H1 (cell line): ENCODE data around the gene UNC5B. TPM values are rescaled to one million over a fixed set of nuclear protein-coding genes. Genes with fewer than 3 reads are reported as not detected.
A peak's percentile ranks its signal among the peaks of the same experiment; 100 is the strongest.

ENCODE experiments used
- CTCF ChIA-PET: fragments of 300-600 bp; sonication (Branson Sonifier 250); formaldehyde crosslinking; loops from one replicate; lab custom pipeline; 2021; ENCODE audit not compliant: partially characterized antibody; lab: Charles Lee
- POLR2A ChIA-PET: fragments of 300-600 bp; sonication (Branson Sonifier 250); formaldehyde crosslinking; loops from one replicate; lab custom pipeline; 2021; ENCODE audit warnings: inconsistent platforms; ENCODE audit not compliant: partially characterized antibody; lab: Charles Lee
- DNase-seq, 2 experiments: peaks; one replicate each; pipeline versions ENCODE4 v3.0.0 to v3.0.0-alpha.2; 2010 to 2022; ENCODE audit warnings: low spot score in 2 of 2, low read depth in 1 of 2, mixed read lengths in 1 of 2
- FAIRE-seq: peaks from 2 replicates; lab custom pipeline; 2011; peaks lifted over from hg19 to GRCh38; lab: Jason Lieb, UNC
- H2AFZ ChIP-seq: 2 replicates; pipeline ENCODE4 v1.8.1; 2012; ENCODE audit warnings: low read length, inconsistent platforms
- H2AK5ac ChIP-seq: 2 replicates; pipeline ENCODE4 v1.6.1; 2013; ENCODE audit warnings: low read depth, low read length
- H2BK120ac ChIP-seq: replicated peaks from 2 replicates; pipeline ENCODE3; 2013; ENCODE audit warnings: low read depth, low read length, inconsistent platforms
- H2BK12ac ChIP-seq: 2 replicates; pipeline ENCODE4 v1.6.1; 2013; ENCODE audit warnings: low read depth, low read length
- H2BK15ac ChIP-seq: 2 replicates; pipeline ENCODE4 v1.6.1; 2013; ENCODE audit warnings: low read length
- H2BK20ac ChIP-seq: 2 replicates; pipeline ENCODE4 v1.6.1; 2013; ENCODE audit warnings: low read length
- H2BK5ac ChIP-seq: 2 replicates; pipeline ENCODE4 v1.6.1; 2013; ENCODE audit warnings: low read depth, low read length
- H3K14ac ChIP-seq: 2 replicates; pipeline ENCODE4 v1.6.1; 2013; ENCODE audit warnings: inconsistent platforms; ENCODE audit not compliant: insufficient read length
- H3K18ac ChIP-seq: 2 replicates; pipeline ENCODE4 v1.6.1; 2013; ENCODE audit warnings: low read length; ENCODE audit errors: extremely low read depth
- H3K23ac ChIP-seq: 2 replicates; pipeline ENCODE4 v1.6.1; 2013; ENCODE audit warnings: inconsistent platforms; ENCODE audit not compliant: insufficient read length
- H3K23me2 ChIP-seq: 2 replicates; pipeline ENCODE4 v1.6.1; 2013; ENCODE audit warnings: low read depth, low read length
- H3K27ac ChIP-seq: 2 replicates; pipeline ENCODE4 v1.6.1; 2011; ENCODE audit warnings: low read depth, low read length, inconsistent platforms
- H3K27me3 ChIP-seq, 4 experiments: replicated peaks in 1 of 4; 1 replicate in 1 of 4; 2 replicates in 3 of 4; pipeline versions ENCODE4 v1.6.1 to v1.8.1; 2011 to 2013; ENCODE audit warnings: low read length in 3 of 4, mild to moderate bottlenecking in 3 of 4, inconsistent platforms in 2 of 4, mixed read lengths in 2 of 4, moderate library complexity in 1 of 4; ENCODE audit not compliant: control insufficient read depth in 3 of 4, insufficient read depth in 3 of 4; ENCODE audit errors: extremely low read depth in 1 of 4
- H3K36me3 ChIP-seq, 4 experiments: 2 replicates each; pipeline versions ENCODE4 v1.6.1 to v1.8.1; 2011 to 2013; ENCODE audit warnings: mild to moderate bottlenecking in 4 of 4, low read length in 3 of 4, moderate library complexity in 2 of 4, control low read depth in 1 of 4, inconsistent platforms in 1 of 4; ENCODE audit not compliant: insufficient read depth in 4 of 4, control insufficient read depth in 2 of 4
- H3K4ac ChIP-seq: replicated peaks from 2 replicates; pipeline ENCODE3; 2013; ENCODE audit warnings: low read length, low read depth, mixed read lengths, inconsistent platforms; ENCODE audit not compliant: insufficient read length
- H3K4me1 ChIP-seq, 4 experiments: replicated peaks in 1 of 4; 1 replicate in 1 of 4; 2 replicates in 3 of 4; pipeline versions ENCODE4 v1.6.1 to v1.8.1; 2011 to 2013; ENCODE audit warnings: low read length in 3 of 4, inconsistent platforms in 2 of 4, mixed read lengths in 1 of 4; ENCODE audit not compliant: insufficient read depth in 4 of 4, control insufficient read depth in 3 of 4
- H3K4me2 ChIP-seq, 2 experiments: 2 replicates each; pipeline versions ENCODE4 v1.6.1 to v1.8.1; 2011 to 2013; ENCODE audit warnings: low read depth in 2 of 2, low read length in 2 of 2, control low read depth in 1 of 2, inconsistent platforms in 1 of 2, mild to moderate bottlenecking in 1 of 2; ENCODE audit not compliant: insufficient read depth in 1 of 2
- H3K4me3 ChIP-seq, 4 experiments: fragments of 200-600, 300-600 bp in 1 of 4; sonication (generic), shearing (Covaris generic), sonication (Bioruptor Twin) in 1 of 4; 2 replicates each; pipeline versions ENCODE4 v1.5.1 to v1.8.1; 2011 to 2016; ENCODE audit warnings: low read length in 4 of 4, low read depth in 3 of 4, control low read depth in 2 of 4, inconsistent platforms in 2 of 4, mild to moderate bottlenecking in 2 of 4, mixed read lengths in 1 of 4, moderate library complexity in 1 of 4; ENCODE audit not compliant: insufficient read depth in 2 of 4; ENCODE audit errors: extremely low read depth in 1 of 4
- H3K56ac ChIP-seq: replicated peaks from 2 replicates; pipeline ENCODE3; 2013; ENCODE audit warnings: low read depth, mild to moderate bottlenecking, mixed read lengths, low read length, inconsistent platforms; ENCODE audit not compliant: insufficient read length
- H3K79me1 ChIP-seq: 2 replicates; pipeline ENCODE4 v1.6.1; 2013; ENCODE audit warnings: low read depth, low read length, control low read depth
- H3K79me2 ChIP-seq, 2 experiments: 2 replicates each; pipeline versions ENCODE4 v1.6.1 to v1.8.1; 2012 to 2013; ENCODE audit warnings: low read length in 2 of 2, mild to moderate bottlenecking in 2 of 2, inconsistent platforms in 1 of 2; ENCODE audit not compliant: insufficient read depth in 2 of 2, control insufficient read depth in 1 of 2
- H3K9ac ChIP-seq, 4 experiments: replicated peaks in 1 of 4; 1 replicate in 1 of 4; 2 replicates in 3 of 4; pipeline versions ENCODE4 v1.6.1 to v1.8.1; 2011 to 2013; ENCODE audit warnings: low read depth in 3 of 4, low read length in 3 of 4, control low read depth in 2 of 4, mild to moderate bottlenecking in 2 of 4, moderate library complexity in 2 of 4, inconsistent platforms in 1 of 4; ENCODE audit errors: extremely low read depth in 1 of 4
- H3K9me3 ChIP-seq, 2 experiments: 2 replicates each; pipeline versions ENCODE4 v1.6.1 to v1.8.1; 2012 to 2013; ENCODE audit warnings: mild to moderate bottlenecking in 2 of 2, moderate library complexity in 2 of 2, control low read depth in 1 of 2, inconsistent platforms in 1 of 2, low read depth in 1 of 2, low read length in 1 of 2, mixed read lengths in 1 of 2; ENCODE audit not compliant: insufficient read depth in 2 of 2
- H4K20me1 ChIP-seq, 2 experiments: replicated peaks in 1 of 2; 2 replicates each; pipeline versions ENCODE3 to v1.8.1; 2011 to 2013; ENCODE audit warnings: inconsistent platforms in 2 of 2, low read length in 2 of 2, mild to moderate bottlenecking in 1 of 2; ENCODE audit not compliant: insufficient read depth in 2 of 2, control insufficient read depth in 1 of 2
- H4K5ac ChIP-seq: 2 replicates; pipeline ENCODE4 v1.6.1; 2013; ENCODE audit warnings: low read length, low read depth, mixed read lengths, inconsistent platforms; ENCODE audit not compliant: insufficient read length
- H4K8ac ChIP-seq: 2 replicates; pipeline ENCODE4 v1.8.0; 2013; ENCODE audit warnings: mild to moderate bottlenecking, moderate library complexity, low read length, inconsistent platforms; ENCODE audit not compliant: insufficient read depth; ENCODE audit errors: extremely low read depth
- H4K91ac ChIP-seq: replicated peaks from 2 replicates; pipeline ENCODE3; 2013; ENCODE audit warnings: low read length, mixed read lengths, inconsistent platforms; ENCODE audit not compliant: insufficient read length
- SIX5 ChIP-seq: IDR thresholded peaks from 2 replicates; pipeline ENCODE4 v1.6.1; 2011; ENCODE audit warnings: mild to moderate bottlenecking, low read depth, low read length
- SUZ12 ChIP-seq: fragments of 200-600 bp; sonication (generic); IDR thresholded peaks from 2 replicates; pipeline ENCODE4 v1.6.1; 2012; ENCODE audit warnings: mild to moderate bottlenecking, inconsistent platforms, low read length, moderate library complexity, mixed read lengths
- YY1 ChIP-seq: IDR thresholded peaks from 2 replicates; pipeline ENCODE4 v1.6.1; 2011; ENCODE audit warnings: low read depth, mild to moderate bottlenecking, low read length
- WGBS, 2 experiments: shearing (Covaris generic) in 1 of 2; methylation state at CpG; one replicate each; pipeline versions ENCODE4 v1.1.6 to v1.1.7; 2013 to 2015; ENCODE audit warnings: low lambda C conversion rate in 2 of 2, mixed read lengths in 2 of 2, inconsistent platforms in 1 of 2, low coverage in 1 of 2, missing lambda C conversion rate in 1 of 2; ENCODE audit not compliant: insufficient replicate concordance in 2 of 2, insufficient coverage in 1 of 2, insufficient read length in 1 of 2; ENCODE audit errors: extremely low coverage in 1 of 2, missing lambda C conversion rate in 1 of 2; 5-methylcytosine and 5-hydroxymethylcytosine counted together
- polyA plus RNA-seq, 7 experiments: library from polyadenylated mRNA; depleted of rRNA in 3 of 7; stranded (reverse) in 5 of 7; unstranded in 2 of 7; fragments of >200 nt in 5 of 7; fragments of 200-250 nt in 2 of 7; gene quantifications; 1 replicate in 5 of 7; 2 replicates in 1 of 7; 4 replicates in 1 of 7; pipeline versions ENCODE4 v1.2.1 to v1.2.3, GENCODE V29; 2011 to 2013; ENCODE audit warnings: missing spikeins in 2 of 7, mixed read lengths in 2 of 7
- total RNA-seq: library from RNA; stranded (reverse); fragmentation: NEBNext Ultra II Directional; extraction: Animal tissue kit (Norgen Biotek cat#: 25700); gene quantifications from 2 replicates; pipeline ENCODE4 v1.2.1, GENCODE V29; 2021

The UNC5B gene
- total and polyA plus RNA-seq, 2 of the 8 experiments (the other 6 are each of a cell fraction or from before 2014, with no cell fraction given) = 27.9 to 31.8 TPM

DNA sequence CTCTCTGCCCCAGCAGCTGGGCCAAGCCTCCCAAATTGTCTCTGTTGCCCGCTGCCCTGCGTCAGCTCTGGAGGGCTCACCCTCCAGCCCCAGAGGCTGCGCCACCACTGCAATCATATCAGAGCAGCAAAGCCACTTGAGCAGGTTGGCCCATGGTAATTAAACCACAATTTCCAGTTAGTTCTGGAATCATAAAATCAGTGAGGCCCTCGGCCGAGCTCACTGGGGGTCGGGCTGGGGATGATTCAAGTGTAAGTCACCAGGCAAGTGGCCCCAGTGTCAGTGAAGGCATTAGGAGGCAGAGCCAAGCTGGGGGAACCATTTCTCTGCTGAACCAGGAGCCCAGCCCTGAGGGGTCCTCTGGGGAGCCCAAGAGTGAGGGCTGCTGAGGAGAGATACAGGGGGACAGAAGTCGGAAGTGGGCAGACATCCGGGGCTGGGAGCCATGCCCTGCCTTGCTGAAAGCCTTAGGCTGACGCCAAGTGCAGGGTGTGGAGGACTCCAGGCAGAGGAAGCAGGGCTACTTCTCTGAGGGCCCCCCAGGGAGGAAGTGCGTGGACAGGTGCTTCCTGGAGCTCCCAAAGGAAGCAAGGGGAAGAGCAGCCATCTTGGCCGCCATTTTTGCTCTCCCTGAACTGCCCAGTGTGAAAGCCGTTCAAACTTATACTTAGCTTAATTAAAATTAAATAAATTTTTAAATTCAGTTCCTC is 77.2 kb downstream of the UNC5B start:
- Histone ChIP-seq H3K79me1 (0 out of 2 replicates have a peak, but pooled peaks cover 3% of the 10 kb centered on the region), H3K4me1 (no peaks in the 10 kb centered on the region), H3K36me3 (peaks cover 11 to 41% (median 27%) of the 10 kb centered on the region in 4 experiments; a peak in 7 of 8 replicates), H2AK5ac (no peak overlapping the region), H3K4me2 (no peak overlapping the region), H3K9me3 (no peaks in the 10 kb centered on the region), H3K23ac (no peak overlapping the region), H3K4ac (no peak overlapping the region), H2BK12ac (no peak overlapping the region), H3K14ac (no peak overlapping the region), H3K79me2 (no peaks in the 10 kb centered on the region), H3K18ac (no peak overlapping the region), H3K27me3 (no peaks in the 10 kb centered on the region), H3K27ac (no peak overlapping the region), H4K20me1 (peaks cover 4 to 10% of the 10 kb centered on the region in 2 experiments), H2BK15ac (no peak overlapping the region), H2AFZ (no peak overlapping the region), H4K5ac (no peak overlapping the region), H3K4me3 (no peak overlapping the region), H4K8ac (no peak overlapping the region), H3K56ac (no peak overlapping the region), H3K23me2 (no peaks in the 10 kb centered on the region), H2BK120ac (no peak overlapping the region), H3K9ac (no peak overlapping the region), H2BK20ac (no peak overlapping the region), H2BK5ac (no peak overlapping the region)
- WGBS, 2 experiments = 85% methylated on average over 10 of the region's 12 CpGs; no CpG with 5 or more reads in 1 of the 2 experiments
- DNase-seq (no peak), FAIRE-seq (no peak)
- POLR2A ChIA-PET = interaction anchor here (0.9 kb wide), 1 partner anchor 9 kb away, joined by 3 read pairs; no protein-coding TSS in a partner anchor
- CTCF ChIA-PET = interaction anchor here (0.6 to 1.7 kb wide), 9 partner anchors 14 to 386 kb away, joined by 3 to 9 read pairs (median 3); no protein-coding TSS in a partner anchor
- TF ChIP-seq SUZ12 (no peak), SIX5 (no peak), YY1 (peak; percentile 48; the same call in 1 of the 2 replicates)
- TF ChIP-seq, all 59 proteins: peak for 1
- H4K91ac ChIP-seq = no peak overlapping the region
